ENCODE measurements around the gene MMD. TPM values are rescaled to one million over a fixed set of nuclear protein-coding genes. Genes with fewer than 3 reads are reported as not detected.
"Not testable (repeated sequence)": the region's sequence is repeated elsewhere in the genome, so short reads cannot be mapped to it uniquely, and the experiment has no call there.

Gene MMD
- total and polyA plus RNA-seq, 4 donors, result 37.4 to 122 (median 107) TPM

- Histone ChIP-seq H3K4me1 (ENCODE audit: control insufficient read depth, insufficient read depth, low read length) (peaks cover 7% of the 10 kb centered on the region), H3K9me3 (ENCODE audit: control insufficient read depth, insufficient read depth, low read length) (no peaks in the 10 kb centered on the region), H3K36me3 (ENCODE audit: control insufficient read depth, insufficient read depth, low read length) (peaks cover 6% of the 10 kb centered on the region), H3K27ac (ENCODE audit: low read depth, low read length) (no peak overlapping the region), H3K27me3 (ENCODE audit: control insufficient read depth, insufficient read depth, low read length) (no peaks in the 10 kb centered on the region), H3K4me3 (ENCODE audit: low read depth, low read length) (no peak overlapping the region)
- no peak for DNase-seq (ENCODE audit: low read depth in 4 of 6, low spot score in 6 of 6)
- 79% methylated on average over 5 of the region's 5 CpGs for WGBS (ENCODE audit: insufficient coverage)
Measured at GRCh38 chr17:55398689-55399088, 22.9 kb downstream of the MMD start.

GRCh38 chr17:55395803-55396505 lies 25.7 kb downstream of the MMD start:
- Histone ChIP-seq H3K9me3 (ENCODE audit: control insufficient read depth, insufficient read depth, low read length) (no peaks in the 10 kb centered on the region), H3K27me3 (ENCODE audit: control insufficient read depth, insufficient read depth, low read length) (no peaks in the 10 kb centered on the region), H3K4me3 (ENCODE audit: low read depth, low read length) (no peak overlapping the region), H3K27ac (ENCODE audit: low read depth, low read length) (no peak overlapping the region), H3K36me3 (ENCODE audit: control insufficient read depth, insufficient read depth, low read length) (peaks cover under 1% of the 10 kb centered on the region), H3K4me1 (ENCODE audit: control insufficient read depth, insufficient read depth, low read length) (peaks cover 7% of the 10 kb centered on the region)
- DNase-seq (ENCODE audit: low read depth in 4 of 6, low spot score in 6 of 6), result no peak
- 83% methylated on average over 1 of the region's 5 CpGs for WGBS (ENCODE audit: insufficient coverage)

GRCh38 chr17:55394357-55395021 lies 27.1 kb downstream of the MMD start:
- H3K4me3 ChIP-seq (ENCODE audit: low read depth, low read length), result no peak overlapping the region
- no peaks in the 10 kb centered on the region for H3K27me3 ChIP-seq (ENCODE audit: control insufficient read depth, insufficient read depth, low read length)
- H3K36me3 ChIP-seq (ENCODE audit: control insufficient read depth, insufficient read depth, low read length), result no peaks in the 10 kb centered on the region
- no peak overlapping the region for H3K27ac ChIP-seq (ENCODE audit: low read depth, low read length)
- H3K4me1 ChIP-seq (ENCODE audit: control insufficient read depth, insufficient read depth, low read length), result peaks cover 7% of the 10 kb centered on the region
- peak in 2 of 6 donors; percentile 21 to 66 for DNase-seq (ENCODE audit: low read depth in 4 of 6, low spot score in 6 of 6)
- WGBS (ENCODE audit: insufficient coverage), result 35% methylated on average over 5 of the region's 6 CpGs
- no peaks in the 10 kb centered on the region for H3K9me3 ChIP-seq (ENCODE audit: control insufficient read depth, insufficient read depth, low read length)

GRCh38 chr17:55391764-55392467 lies 29.7 kb downstream of the MMD start:
- WGBS (ENCODE audit: insufficient coverage), result 83% methylated on average over 2 of the region's 3 CpGs
- no peaks in the 10 kb centered on the region for H3K27me3 ChIP-seq (ENCODE audit: control insufficient read depth, insufficient read depth, low read length)

GRCh38 chr17:55391244-55391757 lies 30.3 kb downstream of the MMD start:
- Histone ChIP-seq H3K4me3 (ENCODE audit: low read depth, low read length) (no peak overlapping the region), H3K36me3 (ENCODE audit: control insufficient read depth, insufficient read depth, low read length) (no peaks in the 10 kb centered on the region), H3K4me1 (ENCODE audit: control insufficient read depth, insufficient read depth, low read length) (peaks cover 7% of the 10 kb centered on the region), H3K27ac (ENCODE audit: low read depth, low read length) (no peak overlapping the region), H3K9me3 (ENCODE audit: control insufficient read depth, insufficient read depth, low read length) (no peaks in the 10 kb centered on the region), H3K27me3 (ENCODE audit: control insufficient read depth, insufficient read depth, low read length) (no peaks in the 10 kb centered on the region)
- WGBS (ENCODE audit: insufficient coverage), result 83% methylated on average over 4 of the region's 4 CpGs
- no peak for DNase-seq (ENCODE audit: low read depth in 4 of 6, low spot score in 6 of 6)

More at GRCh38 chr17:55391764-55392467, 29.7 kb downstream of the MMD start:
- Histone ChIP-seq H3K4me1 (ENCODE audit: control insufficient read depth, insufficient read depth, low read length) (peaks cover 7% of the 10 kb centered on the region), H3K4me3 (ENCODE audit: low read depth, low read length) (no peak overlapping the region), H3K36me3 (ENCODE audit: control insufficient read depth, insufficient read depth, low read length) (no peaks in the 10 kb centered on the region), H3K27ac (ENCODE audit: low read depth, low read length) (no peak overlapping the region), H3K9me3 (ENCODE audit: control insufficient read depth, insufficient read depth, low read length) (no peaks in the 10 kb centered on the region)
- DNase-seq (ENCODE audit: low read depth in 4 of 6, low spot score in 6 of 6), result no peak

GRCh38 chr17:55390364-55390977 lies 31.2 kb downstream of the MMD start:
- no peak for DNase-seq (ENCODE audit: low read depth in 4 of 6, low spot score in 6 of 6)
- Histone ChIP-seq H3K27me3 (ENCODE audit: control insufficient read depth, insufficient read depth, low read length) (no peaks in the 10 kb centered on the region), H3K36me3 (ENCODE audit: control insufficient read depth, insufficient read depth, low read length) (no peaks in the 10 kb centered on the region), H3K27ac (ENCODE audit: low read depth, low read length) (no peak overlapping the region), H3K4me1 (ENCODE audit: control insufficient read depth, insufficient read depth, low read length) (peaks cover 7% of the 10 kb centered on the region), H3K9me3 (ENCODE audit: control insufficient read depth, insufficient read depth, low read length) (no peaks in the 10 kb centered on the region), H3K4me3 (ENCODE audit: low read depth, low read length) (no peak overlapping the region)
- WGBS (ENCODE audit: insufficient coverage), result no CpG with 5 or more reads among the region's 3 CpGs

GRCh38 chr17:55389715-55390114 lies 31.9 kb downstream of the MMD start:
- H3K27me3 ChIP-seq (ENCODE audit: control insufficient read depth, insufficient read depth, low read length); H3K27ac ChIP-seq (ENCODE audit: low read depth, low read length); DNase-seq (ENCODE audit: low read depth in 4 of 6, low spot score in 6 of 6); H3K4me3 ChIP-seq (ENCODE audit: low read depth, low read length); H3K4me1 ChIP-seq (ENCODE audit: control insufficient read depth, insufficient read depth, low read length); H3K9me3 ChIP-seq (ENCODE audit: control insufficient read depth, insufficient read depth, low read length); H3K36me3 ChIP-seq (ENCODE audit: control insufficient read depth, insufficient read depth, low read length): not testable (repeated sequence)
- no CpG with 5 or more reads among the region's 1 CpG for WGBS (ENCODE audit: insufficient coverage)

- WGBS (ENCODE audit: insufficient coverage), result 0% methylated on average over 1 of the region's 3 CpGs
- no peaks in the 10 kb centered on the region for H3K4me1 ChIP-seq (ENCODE audit: control insufficient read depth, insufficient read depth, low read length)
- H3K4me3 ChIP-seq (ENCODE audit: low read depth, low read length), result no peak overlapping the region
- H3K36me3 ChIP-seq (ENCODE audit: control insufficient read depth, insufficient read depth, low read length), result no peaks in the 10 kb centered on the region
- H3K9me3 ChIP-seq (ENCODE audit: control insufficient read depth, insufficient read depth, low read length), result no peaks in the 10 kb centered on the region
- no peak overlapping the region for H3K27ac ChIP-seq (ENCODE audit: low read depth, low read length)
- H3K27me3 ChIP-seq (ENCODE audit: control insufficient read depth, insufficient read depth, low read length), result no peaks in the 10 kb centered on the region
- peak in 2 of 6 donors; percentile 19 to 51 for DNase-seq (ENCODE audit: low read depth in 4 of 6, low spot score in 6 of 6)
Measured at GRCh38 chr17:55388842-55389241, 32.8 kb downstream of the MMD start.

- Histone ChIP-seq H3K27ac (ENCODE audit: low read depth, low read length) (no peak overlapping the region), H3K9me3 (ENCODE audit: control insufficient read depth, insufficient read depth, low read length) (no peaks in the 10 kb centered on the region), H3K4me3 (ENCODE audit: low read depth, low read length) (no peak overlapping the region), H3K36me3 (ENCODE audit: control insufficient read depth, insufficient read depth, low read length) (no peaks in the 10 kb centered on the region), H3K27me3 (ENCODE audit: control insufficient read depth, insufficient read depth, low read length) (no peaks in the 10 kb centered on the region), H3K4me1 (ENCODE audit: control insufficient read depth, insufficient read depth, low read length) (no peaks in the 10 kb centered on the region)
- WGBS (ENCODE audit: insufficient coverage), result 80% methylated on average over 1 of the region's 3 CpGs
- DNase-seq (ENCODE audit: low read depth in 4 of 6, low spot score in 6 of 6), result peak in 1 of 6 donors; percentile 24
Measured at GRCh38 chr17:55386796-55387332, 34.8 kb downstream of the MMD start.
